G401 (cell line): Measurements from ENCODE around the gene SLC39A11. TPM values are rescaled to one million over a fixed set of nuclear protein-coding genes. Genes with fewer than 3 reads are reported as not detected.
"Not testable (repeated sequence)": the region's sequence is repeated elsewhere in the genome, so short reads cannot be mapped to it uniquely, and the experiment has no call there.

Experiments used
- DNase-seq: peaks from one replicate; pipeline ENCODE4 v3.0.0-alpha.2; 2015; ENCODE audit warnings: low spot score
- in situ Hi-C: cut with HindIII; loops from 2 replicates; pipeline ENCODE4 v1.10.0; 2016; ENCODE audit warnings: low sequenced_read_pairs, mixed read lengths
- total RNA-seq: library from RNA; depleted of rRNA; stranded (reverse); fragments of >200 nt; shearing (Covaris generic); gene quantifications from 2 replicates; pipeline ENCODE4 v1.2.3, GENCODE V29; 2014

The SLC39A11 gene
- total RNA-seq, 1 experiment from 2014 or later: 4.1 TPM

DNA sequence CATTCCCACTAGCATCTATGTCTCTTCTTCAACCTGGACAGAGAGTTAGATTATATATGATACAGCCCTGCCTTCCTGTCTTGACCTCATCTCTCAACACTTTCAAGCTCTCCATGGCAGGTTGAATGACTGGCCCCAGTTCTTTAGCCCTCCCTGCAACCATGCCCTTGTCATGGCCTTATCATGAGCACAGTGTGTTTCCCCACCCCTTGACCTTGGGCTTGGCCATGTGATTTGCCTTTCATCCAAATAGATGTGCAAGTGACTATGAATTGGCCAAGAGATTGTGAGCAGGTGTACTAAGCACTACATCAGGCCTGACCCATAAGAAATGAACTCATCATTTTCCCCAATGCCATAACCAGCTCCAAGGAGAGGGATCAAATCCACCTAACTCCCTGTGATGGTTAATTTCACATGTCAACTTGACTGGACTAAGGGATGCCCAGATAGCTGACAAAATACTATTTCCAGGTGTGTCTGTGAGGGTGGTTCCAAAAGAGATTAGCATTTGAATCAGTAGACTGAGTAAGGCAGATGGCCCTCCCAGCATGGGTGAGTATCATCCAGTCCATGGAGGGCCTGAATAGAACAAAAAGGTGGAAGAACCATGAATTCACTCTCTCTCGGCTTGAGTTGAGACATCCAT, 97.4 kb downstream of the SLC39A11 start:
- in situ Hi-C loops: loop anchor here (25.0 kb wide), 1 partner anchor 167 kb away; the partner anchor contains the start of gene SSTR2
- DNase-seq: no peak

DNA sequence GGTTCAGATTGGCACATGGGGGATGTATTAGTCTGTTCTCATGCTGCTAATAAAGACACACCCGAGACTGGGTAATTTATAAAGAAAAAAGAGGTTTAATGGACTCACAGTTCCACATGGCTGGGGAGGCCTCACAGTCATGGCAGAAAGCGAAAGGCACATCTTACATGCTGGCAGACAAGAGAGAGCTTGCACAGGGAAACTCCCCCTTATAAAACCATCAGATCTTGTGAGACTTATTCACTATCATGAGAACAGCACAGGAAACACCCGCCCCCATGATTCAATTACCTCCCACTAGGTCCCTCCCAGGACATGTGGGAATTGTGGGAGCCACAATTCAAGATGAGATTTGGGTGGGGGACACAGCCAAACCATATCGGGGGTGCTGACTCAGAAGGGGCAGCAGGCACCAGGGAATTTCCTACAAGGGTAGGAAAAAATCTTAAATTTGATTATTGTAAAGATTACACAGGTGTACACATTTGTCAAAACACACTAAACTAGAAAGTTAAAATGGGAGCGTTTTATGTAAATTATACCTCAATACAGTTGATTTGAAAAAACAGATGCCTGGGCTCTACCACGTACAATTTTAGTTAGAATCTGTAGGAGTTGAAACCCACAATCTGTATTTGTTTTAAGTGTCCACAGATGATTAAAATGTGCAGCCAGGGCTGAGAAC, 99.6 kb downstream of the SLC39A11 start:
- in situ Hi-C loops: loop anchor here (25.0 kb wide), 1 partner anchor 169 kb away; the partner anchor contains the start of gene SSTR2
- DNase-seq: not testable (repeated sequence)

DNA sequence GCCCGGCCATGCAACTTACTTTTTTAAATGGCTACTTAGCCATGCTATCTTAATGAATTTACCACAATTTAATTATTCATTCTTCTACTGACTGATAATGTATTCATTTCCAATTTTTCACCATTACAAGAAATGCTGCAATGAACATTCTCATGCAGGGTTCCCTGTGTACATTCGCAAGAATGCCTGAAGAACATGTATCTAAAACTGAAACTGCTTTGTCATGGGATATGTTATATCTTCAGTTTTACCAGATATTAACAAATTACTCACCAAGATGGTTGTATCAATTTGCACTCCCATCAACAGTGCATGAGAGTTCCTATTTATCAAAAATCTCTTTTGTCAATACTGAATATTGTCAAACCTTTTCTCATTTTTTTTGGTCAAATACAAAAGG, 100.8 kb downstream of the SLC39A11 start:
- in situ Hi-C loops: loop anchor here (25.0 kb wide), 1 partner anchor 171 kb away; the partner anchor contains the start of gene SSTR2
- no peak for DNase-seq

DNA sequence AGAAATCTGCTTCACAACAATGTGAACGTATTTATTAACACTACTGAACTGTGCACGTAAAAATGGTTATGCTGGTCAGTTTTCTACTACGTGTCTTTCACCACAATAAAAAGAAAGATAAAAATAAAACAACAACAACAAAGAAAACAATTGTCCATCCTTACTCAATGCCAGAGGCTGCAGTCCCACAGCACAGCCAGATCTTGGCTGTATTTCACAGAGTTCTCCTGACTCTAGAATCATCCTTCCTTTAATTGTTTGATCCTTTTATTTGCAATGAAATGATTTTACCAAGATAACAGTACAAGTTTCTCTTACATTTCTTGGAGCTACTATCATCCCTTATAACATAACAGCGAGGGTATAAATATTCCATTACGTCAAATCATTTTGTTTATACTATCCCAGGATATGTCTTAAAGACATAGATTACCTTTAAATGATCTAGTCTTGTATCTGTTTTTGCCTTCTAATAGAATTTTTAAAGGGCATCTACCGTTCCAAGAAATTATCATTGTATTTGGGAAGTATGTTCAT, 103.3 kb downstream of the SLC39A11 start:
- in situ Hi-C loops: loop anchor here (25.0 kb wide), 1 partner anchor 173 kb away; the partner anchor contains the start of gene SSTR2
- DNase-seq: no peak

DNA sequence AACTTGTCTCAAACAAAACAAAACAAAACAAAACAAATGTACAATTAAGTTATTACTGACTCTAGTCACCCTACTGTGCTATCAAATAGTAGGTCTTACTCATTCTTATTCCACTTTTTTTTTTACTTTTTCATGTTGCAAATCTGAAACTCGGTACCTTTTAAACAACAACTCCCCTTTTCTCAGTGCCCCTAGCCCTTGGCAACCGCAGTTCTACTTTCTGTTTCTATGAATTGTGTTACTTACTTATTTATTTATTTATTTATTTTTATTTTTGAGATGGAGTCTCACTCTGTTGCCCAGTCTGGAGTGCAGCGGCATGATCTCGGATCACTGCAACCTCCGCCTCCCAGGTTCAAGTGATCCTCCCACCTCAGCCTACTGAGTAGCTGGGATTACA, 104.0 kb downstream of the SLC39A11 start:
- DNase-seq: no peak
- in situ Hi-C loops: loop anchor here (25.0 kb wide), 1 partner anchor 174 kb away; the partner anchor contains the start of gene SSTR2

DNA sequence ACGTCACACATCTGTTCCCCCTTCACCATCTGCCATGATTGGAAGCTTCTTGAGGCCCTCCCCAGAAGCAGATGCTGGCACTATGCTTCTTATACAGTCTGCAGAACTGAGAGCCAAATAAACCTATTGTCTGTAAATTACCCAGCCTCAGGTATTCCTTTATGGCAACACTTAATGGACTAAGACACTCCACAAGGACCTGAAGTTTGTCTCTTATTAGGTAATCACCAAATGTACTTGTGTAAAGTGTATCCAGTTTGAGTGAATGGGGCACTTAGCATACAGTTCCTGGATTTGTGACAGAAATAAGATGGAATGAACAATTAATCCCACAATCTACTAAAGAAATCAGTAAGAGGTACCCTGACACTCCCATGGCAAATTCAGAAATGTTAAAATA, 105.3 kb downstream of the SLC39A11 start:
- DNase-seq: no peak
- in situ Hi-C loops: loop anchor here (25.0 kb wide), 1 partner anchor 175 kb away; the partner anchor contains the start of gene SSTR2

DNA sequence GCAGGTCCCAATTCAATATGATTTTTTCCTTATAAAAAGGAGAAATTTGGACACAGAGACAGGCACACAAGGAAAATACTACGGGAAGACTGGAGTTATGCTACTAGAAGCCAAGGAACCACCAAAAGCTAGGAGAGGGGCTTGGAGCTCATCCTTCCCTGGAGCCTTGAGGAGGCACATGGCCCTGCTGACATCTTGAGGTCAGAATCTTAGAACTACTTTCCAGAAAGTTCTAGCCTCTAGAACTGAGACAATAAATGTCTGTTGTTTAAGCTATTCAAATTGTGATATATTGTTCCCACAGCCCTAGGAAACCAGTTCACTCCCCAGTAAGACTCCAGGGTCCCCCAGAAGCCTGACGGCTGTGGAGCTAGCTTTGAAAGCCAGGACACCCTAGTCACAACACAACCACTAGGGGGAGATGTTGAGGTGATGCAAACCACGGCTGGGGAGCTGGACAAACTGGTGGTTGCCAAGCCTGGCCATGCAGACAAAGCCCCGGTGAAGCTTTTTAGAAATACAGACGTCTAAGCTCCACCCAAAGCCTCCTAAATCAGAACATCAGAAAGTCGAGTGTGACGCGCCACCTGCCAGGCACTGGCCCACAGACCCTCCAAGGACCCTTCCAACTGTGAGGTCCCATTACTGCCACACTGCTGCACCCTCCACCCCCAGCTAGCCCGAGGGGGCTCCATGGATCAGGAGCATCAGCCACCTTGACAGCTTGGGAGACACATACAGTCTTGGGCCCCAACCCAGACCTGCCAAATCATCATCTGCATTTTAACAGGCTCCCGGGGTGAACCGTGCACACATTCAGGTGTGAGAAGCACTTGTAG, 106.4 kb downstream of the SLC39A11 start:
- DNase-seq: peak; percentile 91
- in situ Hi-C loops: loop anchor here (25.0 kb wide), 1 partner anchor 176 kb away; the partner anchor contains the start of gene SSTR2

DNA sequence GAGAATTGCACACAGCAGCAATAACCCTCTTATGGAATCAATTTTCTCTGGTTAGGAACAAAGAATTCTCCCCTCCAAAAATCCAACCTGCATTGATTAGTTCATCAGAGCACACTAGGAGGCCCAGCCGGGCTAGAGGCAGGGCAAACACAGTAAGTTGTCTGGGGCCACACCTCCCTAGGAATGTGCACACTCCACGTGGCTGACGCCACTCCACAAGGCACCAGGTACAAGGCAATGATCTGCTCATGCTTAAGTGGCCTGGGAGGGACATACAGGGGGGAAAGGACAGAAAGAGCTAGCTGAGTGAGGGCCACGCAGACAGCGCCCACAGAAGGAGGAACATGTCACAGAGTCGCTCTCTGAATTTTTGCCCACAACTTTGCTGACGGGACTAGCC, 107.6 kb downstream of the SLC39A11 start:
- DNase-seq: no peak
- in situ Hi-C loops: loop anchor here (25.0 kb wide), 1 partner anchor 177 kb away; the partner anchor contains the start of gene SSTR2

DNA sequence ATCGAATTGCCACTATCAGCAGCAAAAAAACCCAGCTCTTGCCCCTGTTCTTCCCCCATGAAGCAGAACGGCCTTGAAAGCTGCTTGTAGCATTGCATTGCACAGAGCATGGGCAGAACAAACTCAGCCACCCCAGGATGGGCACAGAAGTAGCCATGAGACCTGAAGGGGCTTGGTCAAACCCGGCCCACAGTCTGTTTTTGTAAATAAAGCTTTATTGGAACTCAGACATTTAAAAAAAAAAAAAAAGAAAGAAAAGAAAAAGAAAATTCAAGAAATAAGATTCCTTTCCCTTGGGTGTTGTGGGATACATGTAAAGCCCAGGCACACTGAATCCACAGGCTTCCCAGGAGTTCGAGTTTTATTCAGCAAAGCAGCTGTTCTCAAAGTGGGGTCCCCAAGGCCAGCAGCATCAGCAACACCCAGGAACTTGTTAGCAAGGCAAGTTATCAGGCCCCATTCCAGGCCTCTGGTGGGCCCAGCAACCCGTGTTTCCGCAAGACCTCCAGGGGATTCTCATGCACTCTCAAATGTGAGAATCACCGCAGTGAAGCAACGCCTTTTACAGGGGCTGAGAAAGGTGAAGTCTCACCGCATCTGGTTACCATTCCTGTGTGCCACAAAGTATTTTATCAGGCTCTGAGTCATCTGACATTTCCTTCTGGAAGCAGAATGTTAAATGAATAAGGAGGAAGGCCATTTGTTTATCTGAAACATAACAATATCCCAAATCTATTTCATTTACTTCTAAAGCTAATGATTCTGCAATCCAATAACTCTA, 108.2 kb downstream of the SLC39A11 start:
- in situ Hi-C loops: loop anchor here (25.0 kb wide), 1 partner anchor 178 kb away; the partner anchor contains the start of gene SSTR2

DNA sequence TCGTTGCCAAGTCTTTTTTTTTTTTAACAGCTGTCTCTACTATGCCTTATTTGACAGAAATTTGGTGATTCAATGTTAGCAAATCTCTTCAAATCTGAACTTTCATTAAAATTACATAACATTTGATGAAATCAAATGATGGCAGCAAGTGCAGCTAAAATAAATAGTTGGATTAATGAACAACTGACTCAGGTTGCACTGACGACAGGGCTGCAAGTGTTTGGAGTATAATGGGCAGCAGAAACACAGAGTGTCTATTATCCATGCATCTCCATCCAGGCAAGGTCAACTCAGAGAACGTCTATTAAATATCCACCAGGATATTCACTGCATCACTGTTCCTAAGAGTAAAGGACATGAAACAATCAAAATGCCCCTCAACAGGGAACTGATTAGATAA, 109.8 kb downstream of the SLC39A11 start:
- in situ Hi-C loops: loop anchor here (25.0 kb wide), 1 partner anchor 180 kb away; the partner anchor contains the start of gene SSTR2

More for the DNA sequence above, 108.2 kb downstream of the SLC39A11 start:
- no peak for DNase-seq

DNA sequence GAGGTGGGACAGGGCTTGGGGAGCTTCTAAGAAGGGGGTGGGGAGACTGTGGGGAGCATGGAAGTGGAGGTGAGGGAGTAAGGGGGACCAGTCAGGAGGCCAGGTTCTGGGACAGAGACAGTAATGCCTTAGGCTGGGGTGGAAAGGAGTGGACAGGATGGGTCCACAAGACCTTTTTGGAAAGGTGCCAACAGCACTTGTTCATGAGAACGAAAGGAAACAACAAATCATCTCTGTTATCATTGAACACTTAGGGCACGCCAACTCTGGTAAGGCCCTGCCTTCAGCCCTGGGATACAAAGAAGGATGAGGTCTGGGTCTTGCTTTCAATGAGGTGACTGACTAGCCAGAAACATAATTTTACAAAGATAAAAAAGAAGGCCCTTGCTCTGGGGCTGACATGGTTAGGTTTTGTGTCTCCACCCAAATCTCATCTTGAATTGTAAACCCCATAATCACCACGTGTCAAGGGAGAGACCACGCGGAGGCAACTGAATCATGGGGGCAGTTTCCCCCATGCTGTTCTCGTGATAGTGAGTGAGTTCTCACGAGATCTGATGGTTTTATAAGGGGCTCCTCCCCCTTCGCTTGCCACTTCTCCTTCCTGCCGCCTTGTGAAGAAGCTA, 113.8 kb downstream of the SLC39A11 start:
- DNase-seq: no peak
- in situ Hi-C loops: loop anchor here (25.0 kb wide), 1 partner anchor 184 kb away; the partner anchor contains the start of gene SSTR2

More for the DNA sequence above, 109.8 kb downstream of the SLC39A11 start:
- no peak for DNase-seq

DNA sequence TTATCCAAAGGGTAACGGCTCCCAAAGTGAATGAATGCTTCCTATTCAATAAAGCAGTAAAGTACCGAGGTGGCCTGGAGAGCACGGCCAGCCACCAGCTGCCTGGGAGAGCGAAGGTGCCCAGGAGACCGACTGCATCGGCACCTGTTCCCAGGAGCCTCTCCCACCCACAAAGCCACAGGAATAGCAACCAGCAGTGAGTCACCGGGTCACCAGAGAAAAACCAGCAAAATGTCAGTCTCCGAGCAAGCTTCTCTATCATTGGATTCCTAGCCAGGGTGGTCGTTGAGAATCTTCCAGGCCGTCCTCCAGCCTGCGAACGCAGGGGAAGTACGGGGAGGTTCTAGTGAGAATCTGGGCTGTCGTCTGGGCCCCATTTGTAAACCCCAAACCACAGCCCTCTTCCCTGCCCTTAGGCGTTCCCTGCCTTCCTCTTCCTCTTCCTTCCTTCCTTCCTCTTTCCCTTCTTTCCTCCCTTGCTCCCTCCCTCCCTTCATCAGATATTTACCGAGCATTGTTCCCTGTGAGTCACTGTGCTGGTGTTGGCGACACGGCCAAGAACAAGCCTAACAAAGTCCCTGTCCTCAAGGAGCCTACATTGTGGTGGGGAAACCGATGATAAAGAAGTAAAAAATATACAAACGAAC, 114.6 kb downstream of the SLC39A11 start:
- DNase-seq: no peak
- in situ Hi-C loops: loop anchor here (25.0 kb wide), 1 partner anchor 184 kb away; the partner anchor contains the start of gene SSTR2

DNA sequence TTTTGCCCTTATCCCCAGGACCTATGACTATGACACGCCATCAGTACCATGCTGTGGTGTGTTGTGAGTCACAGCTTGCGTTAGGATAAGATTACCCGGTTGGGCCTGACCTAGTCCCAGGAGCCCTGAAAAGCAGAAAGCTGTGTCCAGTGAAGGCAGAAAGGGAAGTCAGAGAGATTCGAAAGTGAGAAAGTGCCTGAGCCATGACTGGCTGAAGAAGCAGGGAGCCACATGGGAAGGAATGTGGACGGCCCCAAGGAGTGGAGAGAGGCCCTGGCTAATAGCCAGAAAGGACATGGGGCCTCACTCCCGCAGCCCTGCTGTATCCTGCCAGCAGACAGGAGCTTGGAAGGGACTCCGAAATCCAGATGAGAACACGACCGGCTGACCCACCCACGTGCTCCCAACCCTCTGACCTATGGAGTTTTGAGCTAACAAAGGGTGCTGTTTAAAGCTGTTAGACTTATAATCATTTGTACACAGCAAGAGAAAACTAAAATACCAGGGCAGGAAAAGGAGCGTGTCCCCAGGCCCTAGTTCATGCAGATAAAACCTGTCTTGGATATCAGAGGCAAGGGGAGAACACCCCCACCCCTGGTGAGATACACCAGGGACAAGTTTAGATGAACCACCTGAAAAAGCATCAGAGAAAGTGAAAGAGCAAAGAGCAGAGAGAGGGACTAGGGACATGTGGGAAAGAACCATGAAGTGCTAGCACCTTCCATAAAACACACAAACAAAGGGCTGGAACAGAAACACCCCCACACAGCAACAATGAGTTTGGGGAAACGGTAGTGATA, 115.3 kb downstream of the SLC39A11 start:
- in situ Hi-C loops: loop anchor here (25.0 kb wide), 1 partner anchor 185 kb away; the partner anchor contains the start of gene SSTR2
- peak; percentile 13 for DNase-seq

DNA sequence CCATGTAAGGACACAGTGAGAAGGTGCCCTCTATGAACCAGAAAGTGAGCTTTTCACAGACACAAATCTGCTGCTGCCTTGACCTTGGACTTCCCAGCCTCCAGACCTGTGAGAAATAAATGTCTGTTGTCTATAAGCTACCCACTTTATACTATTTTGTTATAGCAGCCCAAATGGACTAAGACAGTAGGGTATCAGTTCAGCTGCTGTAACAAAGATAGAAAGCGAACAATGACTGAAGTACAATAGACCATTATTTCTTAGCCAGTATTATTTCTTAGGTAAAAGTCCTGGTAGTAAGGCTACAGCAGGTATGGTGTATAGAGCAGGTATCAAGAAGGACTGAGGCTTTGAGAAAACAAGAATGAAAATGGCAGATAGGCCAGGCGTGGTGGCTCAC, 117.0 kb downstream of the SLC39A11 start:
- DNase-seq: no peak
- in situ Hi-C loops: loop anchor here (25.0 kb wide), 1 partner anchor 187 kb away; the partner anchor contains the start of gene SSTR2

DNA sequence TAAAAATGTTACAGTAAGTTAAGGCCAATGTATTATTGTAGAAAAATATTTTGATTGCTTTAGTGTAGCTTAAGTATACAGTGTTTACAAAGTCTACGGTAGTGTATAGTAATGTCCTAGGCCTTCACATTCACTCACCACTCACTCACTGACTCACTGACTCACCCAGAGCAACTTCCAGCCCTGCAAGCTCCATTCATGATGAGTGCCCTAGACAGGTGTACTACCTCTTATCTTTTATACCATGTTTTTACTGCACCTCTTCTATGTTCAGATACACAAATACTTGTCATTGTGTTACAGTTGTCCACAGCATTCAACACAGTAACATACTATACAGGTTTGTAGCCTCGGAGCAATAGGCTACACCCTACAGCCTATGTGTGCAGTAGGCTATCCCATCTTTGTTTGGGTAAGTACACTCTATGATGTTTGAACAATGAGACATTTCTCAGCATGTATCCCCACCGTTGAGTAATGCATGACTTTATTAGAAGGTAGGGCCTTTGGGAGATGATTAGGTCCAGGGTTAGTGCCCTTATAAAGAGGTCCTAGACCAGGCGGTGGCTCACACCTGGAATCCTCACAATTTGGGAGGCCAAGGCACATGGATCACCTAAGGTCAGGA, 117.8 kb downstream of the SLC39A11 start:
- in situ Hi-C loops: loop anchor here (25.0 kb wide), 1 partner anchor 188 kb away; the partner anchor contains the start of gene SSTR2
- DNase-seq: no peak
